GM12864 (cell line): ENCODE results near the gene CRYL1.

ENCODE experiments used
- DNase-seq: peaks from one replicate; pipeline ENCODE4 v3.0.0-alpha.2; 2011; ENCODE audit warnings: low read depth
- H3K4me3 ChIP-seq: 2 replicates; pipeline ENCODE4 v1.5.1; 2011; ENCODE audit warnings: mild to moderate bottlenecking, low read depth, low read length, control low read depth
- CTCF ChIP-seq: IDR thresholded peaks from 2 replicates; pipeline ENCODE4 v1.5.1; 2011; ENCODE audit warnings: low read depth, mild to moderate bottlenecking, moderate library complexity, low read length, control low read depth, inconsistent platforms; ENCODE audit errors: missing control alignments

CRYL1 gene

DNA sequence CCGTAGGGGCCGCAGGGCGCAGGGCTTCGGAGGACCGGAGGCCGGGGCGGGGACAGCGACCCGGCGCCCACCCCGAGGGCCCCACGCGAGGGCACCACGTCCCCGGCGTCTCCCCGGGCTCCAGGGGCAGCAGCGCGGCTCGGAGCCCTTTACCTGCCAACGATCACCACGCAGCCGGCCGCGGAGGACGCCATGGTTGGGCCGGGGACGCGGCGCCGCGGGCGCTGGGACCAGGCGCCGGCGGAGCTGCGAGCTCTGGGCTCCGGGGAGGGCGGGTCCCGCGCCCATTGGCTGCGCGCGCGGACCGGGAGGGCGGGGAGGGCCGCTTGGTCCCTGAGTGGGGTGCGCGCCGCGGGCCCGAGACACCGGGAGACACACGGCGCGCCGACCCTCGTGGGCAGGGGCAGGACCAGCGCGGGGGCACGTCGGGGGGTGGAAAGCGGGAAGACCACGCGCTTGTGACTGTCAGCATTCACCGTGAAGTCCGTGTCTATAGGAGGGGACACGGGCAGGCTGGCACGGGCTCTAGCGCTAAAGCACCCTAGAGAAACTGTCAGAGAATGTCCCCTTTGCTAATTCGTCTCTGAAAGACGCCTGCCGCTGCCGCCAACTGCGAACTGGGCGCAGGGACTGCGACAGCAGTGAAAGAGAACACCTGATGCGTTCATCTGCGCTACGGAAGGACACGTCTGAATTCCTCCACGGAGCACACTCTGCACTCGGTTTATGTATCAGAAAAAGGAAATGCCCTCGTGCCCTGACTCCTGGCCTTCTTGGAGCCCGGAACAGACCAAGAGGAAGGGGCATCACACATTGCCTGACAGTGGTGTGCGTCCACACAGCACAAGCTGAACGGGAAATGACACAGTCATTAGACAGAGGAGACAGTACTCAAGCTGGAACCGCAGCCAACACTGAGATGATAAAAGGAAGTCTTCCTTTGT lies at the start of gene CRYL1:
TSS of gene CRYL1 (minus strand) at position 257 of the 944 bp plus-strand sequence. CDS start at position 194, 63 bp downstream.
- H3K4me3 ChIP-seq: peak within 1 kb of the TSS; percentile 93
- no peak for DNase-seq
- TF ChIP-seq CTCF: no peak

DNA sequence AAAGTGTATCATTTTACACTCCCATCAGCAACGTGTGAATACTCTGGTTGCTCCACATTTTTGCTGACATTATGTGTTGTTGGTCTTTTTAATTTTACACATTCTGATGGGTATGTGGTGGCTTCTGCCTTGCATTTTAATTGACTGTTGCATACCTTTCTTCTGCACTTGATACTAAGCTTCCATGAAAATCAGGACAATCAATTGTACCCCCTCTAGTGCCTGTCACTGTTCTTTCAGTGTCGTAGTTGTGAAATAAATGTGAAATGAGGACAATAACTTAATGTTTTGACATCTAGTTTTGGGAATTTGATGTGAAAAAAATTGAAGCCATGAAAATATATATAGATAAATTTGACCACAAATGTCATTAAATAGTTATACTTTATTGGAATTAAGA lies 48.0 kb upstream of the CRYL1 start:
- H3K4me3 ChIP-seq: no peak overlapping the region
- no peak for DNase-seq
- TF ChIP-seq CTCF: no peak

- DNase-seq: no peak
- no peak overlapping the region for H3K4me3 ChIP-seq
- no peak for TF ChIP-seq CTCF
These were observed 47.5 kb upstream of the CRYL1 start for GRCh38 chr13:20573186-20573585.

DNA sequence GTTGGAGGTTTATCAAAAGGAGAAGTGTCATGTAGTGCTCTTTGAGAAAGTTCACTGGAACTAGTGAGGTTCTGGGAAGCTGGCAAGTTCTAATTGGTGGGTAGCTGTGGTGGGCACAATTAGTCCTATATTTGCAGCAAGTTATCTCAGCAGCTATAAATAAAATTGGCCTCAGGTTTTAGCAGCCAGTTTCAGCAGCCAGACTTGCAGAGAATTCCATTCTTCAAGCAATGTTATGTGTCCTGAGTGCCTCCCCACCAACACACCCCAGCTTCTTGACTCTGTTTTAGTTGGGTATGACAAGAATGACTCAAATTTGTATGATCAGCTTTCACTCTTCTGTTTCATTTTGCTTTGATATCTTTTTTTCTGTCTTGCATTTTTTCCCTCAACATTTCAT lies 46.0 kb upstream of the CRYL1 start:
- H3K4me3 ChIP-seq: no peak overlapping the region
- TF ChIP-seq CTCF: no peak
- DNase-seq: no peak

- H3K4me3 ChIP-seq: no peak overlapping the region
- no peak for DNase-seq
- no peak for TF ChIP-seq CTCF
These were observed 44.9 kb upstream of the CRYL1 start for GRCh38 chr13:20570517-20570916.

- DNase-seq: no peak
- peak overlapping the region; percentile 69 for H3K4me3 ChIP-seq
- no peak for TF ChIP-seq CTCF
These were observed 42.3 kb upstream of the CRYL1 start for GRCh38 chr13:20567881-20568528.
